Esophagus squamous epithelium (tissue), 4 donors: ENCODE measurements around the gene SH3BP5.

Experiments used
- CTCF ChIP-seq, 6 experiments: fragments of 450-650 bp in 4 of 6; fragments of 200-600 bp in 2 of 6; sonication (generic) in 2 of 6; IDR thresholded peaks; one replicate each; pipeline ENCODE4 v1.5.1; 2016 to 2019; ENCODE audit warnings: antibody characterized with exemption in 6 of 6, mild to moderate bottlenecking in 4 of 6, moderate library complexity in 4 of 6
- POLR2A ChIP-seq, 4 donors: fragments of 450-650 bp; IDR thresholded peaks; one replicate each; pipeline ENCODE4 v1.6.1; 2017; ENCODE audit warnings: antibody characterized with exemption in 4 of 4, mild to moderate bottlenecking in 4 of 4, moderate library complexity in 3 of 4

GRCh38 chr3:15325228-15325627 is 7.2 kb downstream of the SH3BP5 start:
- TF ChIP-seq CTCF (IDR thresholded peaks at IDR 0.05) (no peak), POLR2A (IDR thresholded peaks at IDR 0.05) (no peak)
